HTR-8/SVneo (cell line): ENCODE data around the gene RBPJL.
A peak's percentile ranks its signal among the peaks of the same experiment; 100 is the strongest.

ENCODE experiments used
- DNase-seq: peaks from one replicate; pipeline ENCODE4 v3.0.0; 2011; ENCODE audit warnings: low spot score, mixed read lengths; ENCODE audit not compliant: insufficient read length
- FAIRE-seq: peaks from 2 replicates; lab custom pipeline; 2011; peaks lifted over from hg19 to GRCh38; lab: Jason Lieb, UNC

The RBPJL gene, protein sequence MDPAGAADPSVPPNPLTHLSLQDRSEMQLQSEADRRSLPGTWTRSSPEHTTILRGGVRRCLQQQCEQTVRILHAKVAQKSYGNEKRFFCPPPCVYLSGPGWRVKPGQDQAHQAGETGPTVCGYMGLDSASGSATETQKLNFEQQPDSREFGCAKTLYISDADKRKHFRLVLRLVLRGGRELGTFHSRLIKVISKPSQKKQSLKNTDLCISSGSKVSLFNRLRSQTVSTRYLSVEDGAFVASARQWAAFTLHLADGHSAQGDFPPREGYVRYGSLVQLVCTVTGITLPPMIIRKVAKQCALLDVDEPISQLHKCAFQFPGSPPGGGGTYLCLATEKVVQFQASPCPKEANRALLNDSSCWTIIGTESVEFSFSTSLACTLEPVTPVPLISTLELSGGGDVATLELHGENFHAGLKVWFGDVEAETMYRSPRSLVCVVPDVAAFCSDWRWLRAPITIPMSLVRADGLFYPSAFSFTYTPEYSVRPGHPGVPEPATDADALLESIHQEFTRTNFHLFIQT

DNA sequence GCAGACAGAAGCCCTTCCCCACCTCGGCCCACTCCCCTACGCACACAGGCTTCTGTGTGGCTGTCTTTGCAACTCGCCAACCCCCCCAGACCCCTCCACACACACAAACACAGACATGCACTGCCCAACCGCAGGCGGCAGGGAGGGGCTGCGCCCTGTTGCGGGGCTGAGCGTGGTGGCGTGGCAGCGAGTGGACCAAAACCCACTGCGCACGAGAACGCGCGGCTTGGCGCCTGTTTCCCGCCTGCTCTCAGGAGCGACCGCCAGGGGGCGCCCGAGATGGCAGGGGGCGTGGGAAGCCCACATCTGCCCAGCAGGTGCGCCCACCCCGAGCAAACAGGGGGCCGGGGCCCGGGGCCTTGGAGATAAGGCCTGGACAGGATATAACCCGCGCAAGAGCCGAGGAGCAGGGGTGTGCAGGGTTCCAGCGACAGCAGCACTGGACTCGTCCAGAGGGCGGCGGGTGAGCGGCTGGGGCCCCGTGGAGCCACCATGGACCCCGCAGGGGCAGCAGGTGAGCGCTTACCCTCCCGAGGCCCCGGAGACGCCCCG is at the start of gene RBPJL:
RBPJL (plus strand) TSS at position 410 of the 552 bp plus-strand sequence; CDS start at position 493, 83 bp downstream.
- FAIRE-seq, result peak; percentile 85
- no peak for DNase-seq

DNA sequence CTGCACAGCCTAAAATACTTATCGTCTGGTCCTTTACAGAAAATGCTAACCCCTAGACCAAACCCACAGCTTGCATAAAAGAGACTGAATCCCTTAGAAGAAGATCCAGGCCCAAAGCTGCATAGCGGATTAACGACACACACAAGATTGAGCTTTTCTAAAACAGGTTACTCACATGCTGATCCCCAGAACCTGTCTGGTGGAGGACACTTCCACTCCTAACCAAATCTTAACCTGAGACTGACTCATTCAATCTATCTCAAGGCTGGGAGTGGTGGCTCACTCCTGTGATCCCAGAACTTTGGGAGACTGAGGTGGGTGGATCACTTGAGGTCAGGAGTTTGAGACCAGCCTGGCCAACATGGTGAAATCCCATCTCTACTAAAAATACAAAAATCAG is 49.5 kb upstream of the RBPJL start:
- FAIRE-seq, result no peak
- no peak for DNase-seq

DNA sequence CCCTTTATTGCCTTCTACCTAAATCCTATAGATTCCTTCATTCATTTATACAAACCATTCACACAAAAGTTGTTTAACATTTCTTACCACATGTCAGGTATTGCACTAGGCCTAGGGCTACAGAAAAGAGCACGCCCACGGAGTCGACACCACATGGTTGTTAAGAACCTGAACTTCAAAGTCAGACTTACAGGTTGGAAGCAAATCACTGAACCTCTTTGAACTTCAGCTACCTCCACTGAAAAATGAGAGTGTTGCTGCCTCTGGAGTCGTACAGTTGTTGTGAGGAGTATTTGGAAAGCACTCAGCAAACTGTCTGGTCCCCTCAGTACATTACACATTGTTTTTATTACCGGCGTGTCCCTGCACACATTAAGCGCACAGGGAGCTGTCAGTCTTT is 48.9 kb upstream of the RBPJL start:
- DNase-seq (no peak), FAIRE-seq (peak; percentile 42)

DNA sequence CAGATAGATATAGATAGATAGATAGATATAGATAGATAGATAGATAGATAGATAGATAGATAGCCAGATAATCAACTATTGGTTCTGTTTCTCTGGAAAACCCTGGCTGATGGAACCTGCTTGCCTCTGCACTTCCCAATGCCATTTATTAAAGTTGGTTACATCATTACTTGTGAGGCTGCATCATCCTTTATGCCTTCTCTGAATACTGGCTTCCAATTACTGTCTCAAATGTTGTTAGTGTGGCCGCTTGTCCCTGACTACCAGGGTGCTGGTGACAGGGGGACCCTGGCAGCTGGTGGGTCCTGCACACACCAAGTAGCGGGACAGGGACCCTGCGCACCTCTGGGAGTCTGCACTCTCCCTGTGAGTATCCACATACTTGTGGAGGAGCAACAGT is 48.4 kb upstream of the RBPJL start:
- no peak for DNase-seq
- peak; percentile 54 for FAIRE-seq

DNA sequence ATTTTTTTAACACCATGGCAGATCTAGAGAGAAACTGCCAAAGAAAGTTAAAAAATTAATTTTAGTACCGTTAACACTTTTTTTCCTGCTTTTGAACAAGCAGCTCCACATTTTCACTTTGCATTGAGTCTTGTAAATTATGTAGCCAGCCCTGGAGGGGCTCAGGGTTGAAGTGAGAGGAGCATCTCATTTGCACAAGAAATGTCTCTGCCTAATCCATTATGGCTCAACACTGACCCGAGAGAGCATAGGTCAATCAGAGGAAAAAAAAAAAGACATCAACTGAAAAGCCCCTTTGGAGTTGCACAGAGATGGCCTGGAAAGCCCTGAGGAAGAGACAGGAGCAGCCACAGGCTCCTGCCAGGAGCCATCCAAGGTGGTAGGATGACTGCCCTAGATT is 48.0 kb upstream of the RBPJL start:
- DNase-seq (no peak), FAIRE-seq (no peak)

DNA sequence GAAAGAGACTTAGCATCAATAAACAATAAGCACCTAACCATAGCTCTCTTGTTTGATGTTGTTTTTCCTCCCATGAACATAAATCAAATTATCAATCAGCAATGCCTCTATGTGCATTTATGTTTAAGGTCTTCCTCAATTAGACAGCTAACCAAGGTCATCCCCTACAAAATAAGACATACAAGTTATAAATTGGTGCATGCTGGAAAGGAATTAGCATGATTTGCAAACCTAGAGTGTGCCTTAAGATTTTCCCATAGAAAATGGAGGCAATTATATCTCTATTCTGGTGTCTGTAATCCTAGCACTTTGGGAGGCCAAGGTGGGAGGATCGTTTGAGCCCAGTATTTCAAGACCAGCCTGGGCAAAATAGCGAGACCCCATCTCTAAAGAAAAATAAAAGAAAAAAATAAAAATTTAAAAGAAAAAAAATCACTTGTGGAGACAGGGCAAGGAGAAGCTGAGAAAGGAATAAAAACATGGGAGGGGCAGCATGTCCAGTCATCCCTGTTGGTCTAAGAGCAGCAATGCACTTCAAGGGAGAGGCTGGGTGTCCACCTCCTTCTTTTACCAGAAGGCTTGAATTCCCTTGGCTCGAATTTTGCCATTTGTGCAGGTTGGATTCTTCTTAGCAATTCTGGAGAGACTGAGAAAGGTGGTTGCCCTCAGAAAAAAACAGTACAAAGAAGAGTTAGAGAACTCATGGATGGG is 42.9 kb upstream of the RBPJL start:
- no peak for DNase-seq
- FAIRE-seq, result no peak

DNA sequence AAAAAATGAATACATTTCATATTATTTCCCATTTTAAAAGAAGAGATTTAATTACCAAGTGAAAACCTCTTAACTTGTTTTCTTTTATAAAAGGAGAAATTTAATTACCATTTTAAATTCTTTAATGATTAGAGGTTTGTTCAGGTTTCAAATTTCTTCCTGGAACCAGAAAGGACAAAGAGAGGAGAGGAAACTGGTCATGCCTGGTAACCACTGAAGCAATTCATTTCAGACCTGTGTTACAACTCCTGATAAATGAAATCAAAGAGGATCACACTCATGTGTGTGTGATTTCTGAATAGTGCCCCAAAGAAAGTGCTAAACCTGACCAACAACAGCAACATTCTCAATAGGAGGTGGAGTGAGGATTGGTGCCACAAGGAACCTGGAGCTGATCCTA is 39.7 kb upstream of the RBPJL start:
- FAIRE-seq (no peak), DNase-seq (no peak)

DNA sequence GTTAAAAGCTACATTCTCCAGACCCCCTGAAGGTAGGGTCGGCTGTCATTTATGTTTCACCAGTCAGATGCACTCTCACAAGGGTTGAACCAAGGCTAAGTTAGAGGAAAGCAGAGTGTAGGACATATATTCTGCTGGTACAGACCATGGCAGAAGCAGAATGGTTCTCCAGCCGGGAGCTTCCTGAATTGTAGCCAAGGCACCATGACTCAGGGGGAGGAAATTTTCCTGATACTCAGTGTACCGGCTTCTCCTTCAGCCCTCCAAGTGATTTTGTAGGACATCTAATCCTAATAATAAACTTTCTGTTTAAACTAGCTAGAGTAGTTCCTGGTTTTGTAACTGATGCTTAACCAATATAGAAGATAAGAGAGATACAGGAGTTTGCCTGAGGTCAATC is 38.1 kb upstream of the RBPJL start:
- FAIRE-seq, result peak; percentile 74
- no peak for DNase-seq

DNA sequence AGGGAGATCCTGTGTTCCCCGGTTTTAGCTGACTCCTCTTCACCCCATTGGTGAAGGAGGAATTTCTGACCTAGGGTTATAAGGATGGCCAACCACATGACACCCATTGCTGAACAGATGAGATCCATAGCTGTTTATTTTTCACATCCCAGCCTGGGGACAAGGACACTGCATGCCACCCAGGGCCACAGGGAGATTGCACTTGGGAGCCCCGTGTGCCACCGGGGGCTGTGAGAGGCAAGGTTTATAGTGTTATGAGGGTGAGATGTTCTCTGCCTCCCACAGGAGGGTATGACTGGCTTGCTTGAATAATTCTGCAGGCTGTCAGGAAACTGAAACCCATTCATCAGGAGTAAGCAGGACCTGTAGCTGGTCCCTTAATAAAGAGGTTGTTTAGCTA is 37.6 kb upstream of the RBPJL start:
- no peak for FAIRE-seq

DNA sequence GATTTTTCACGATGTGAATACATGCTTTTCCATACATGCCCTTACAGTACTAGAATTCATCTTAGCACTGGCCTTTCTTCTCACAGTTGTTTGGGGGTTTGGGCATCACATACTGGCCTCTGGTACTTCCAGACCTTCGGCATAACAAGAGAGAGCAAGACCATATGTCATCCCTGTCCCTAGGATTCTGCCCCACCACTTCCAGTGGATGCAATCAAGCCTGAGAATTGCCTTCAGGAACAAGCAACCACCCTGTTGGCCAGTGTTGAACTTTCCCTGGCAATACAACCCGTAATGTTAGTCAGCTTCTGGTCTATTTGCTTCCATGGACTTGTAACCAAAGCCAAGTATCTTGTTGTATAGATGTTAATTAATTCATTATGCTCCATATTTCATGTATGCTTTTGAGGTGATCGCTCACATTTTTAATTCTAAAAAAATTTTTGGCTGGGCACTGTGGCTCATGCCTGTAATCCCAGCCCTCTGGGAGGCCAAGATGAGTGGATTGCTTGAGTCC is 36.8 kb upstream of the RBPJL start:
- DNase-seq (no peak), FAIRE-seq (peak; percentile 81)

More for the DNA sequence above, 37.6 kb upstream of the RBPJL start:
- DNase-seq, result no peak

DNA sequence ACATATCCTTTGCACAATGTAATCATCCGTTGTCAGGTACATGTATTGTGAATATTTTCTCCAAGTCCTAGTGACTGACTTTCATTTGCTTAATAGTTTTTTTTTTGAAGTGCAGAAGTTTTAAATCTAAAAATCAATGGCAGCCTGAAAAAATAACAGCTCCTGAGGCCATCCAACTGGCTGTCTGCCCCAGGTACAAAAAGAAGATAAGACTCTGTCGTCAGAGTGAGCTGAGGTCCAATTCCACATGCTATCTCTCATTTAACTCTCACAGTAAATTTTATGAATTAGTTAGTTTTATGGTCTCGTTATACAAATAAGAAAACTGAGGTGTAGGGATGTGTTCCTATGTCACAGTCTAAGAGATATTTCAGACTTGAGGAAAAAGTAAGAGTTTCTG is 31.3 kb upstream of the RBPJL start:
- DNase-seq (no peak), FAIRE-seq (peak; percentile 52)

DNA sequence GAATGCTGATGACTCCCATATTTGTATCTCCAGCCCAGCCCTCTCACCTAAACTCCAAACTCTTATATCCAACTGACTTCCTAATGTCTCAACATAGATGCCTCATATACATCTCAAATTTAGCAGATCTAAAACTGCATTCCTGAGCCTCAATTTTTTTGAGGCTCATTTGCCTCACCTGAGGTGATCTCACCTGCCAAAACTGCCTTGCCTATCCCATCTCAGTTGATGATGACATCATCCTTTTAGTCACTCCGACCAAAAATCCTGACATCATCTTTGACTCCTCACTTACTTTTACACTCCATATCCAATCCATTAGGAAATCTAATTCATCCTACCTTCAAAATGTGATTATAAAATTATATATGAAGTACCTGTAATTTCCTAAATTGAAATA is 26.6 kb upstream of the RBPJL start:
- no peak for DNase-seq
- no peak for FAIRE-seq

DNA sequence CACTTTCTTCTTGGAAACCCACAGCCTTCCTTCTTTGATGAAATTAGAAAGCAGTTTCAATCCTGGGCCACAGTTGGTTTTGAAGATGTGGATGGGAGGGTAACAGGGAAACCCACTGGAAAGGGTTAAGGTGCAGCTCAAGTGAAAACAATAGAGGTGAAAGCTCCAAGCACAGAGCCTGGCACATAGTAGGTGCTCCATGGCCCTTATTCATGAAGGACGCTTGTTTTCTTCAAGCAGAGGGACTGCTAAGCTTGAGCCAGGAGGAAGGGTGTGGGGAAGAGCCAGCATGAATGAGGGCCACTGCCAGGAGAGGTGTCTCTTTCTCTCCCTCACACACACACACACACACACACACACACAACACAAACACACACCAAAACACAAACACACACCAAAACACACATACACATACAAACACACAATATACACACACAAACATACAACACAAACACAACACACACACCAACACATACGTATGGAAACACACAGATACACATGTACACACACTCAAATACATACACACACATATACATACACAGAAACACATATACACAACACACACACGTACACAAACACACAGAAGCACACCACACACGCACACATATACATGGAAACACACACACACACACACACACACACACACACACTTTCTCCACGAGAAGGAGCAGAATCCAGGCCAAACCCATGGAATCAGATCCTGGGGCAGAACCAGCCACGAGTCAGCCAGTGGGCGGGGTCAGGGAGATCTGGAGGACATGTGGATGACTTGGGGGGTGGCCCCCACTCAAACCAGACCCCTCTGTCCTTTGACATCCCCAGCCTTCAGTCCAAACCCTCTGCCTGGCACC is 23.7 kb upstream of the RBPJL start:
- DNase-seq (no peak), FAIRE-seq (peak; percentile 100)

DNA sequence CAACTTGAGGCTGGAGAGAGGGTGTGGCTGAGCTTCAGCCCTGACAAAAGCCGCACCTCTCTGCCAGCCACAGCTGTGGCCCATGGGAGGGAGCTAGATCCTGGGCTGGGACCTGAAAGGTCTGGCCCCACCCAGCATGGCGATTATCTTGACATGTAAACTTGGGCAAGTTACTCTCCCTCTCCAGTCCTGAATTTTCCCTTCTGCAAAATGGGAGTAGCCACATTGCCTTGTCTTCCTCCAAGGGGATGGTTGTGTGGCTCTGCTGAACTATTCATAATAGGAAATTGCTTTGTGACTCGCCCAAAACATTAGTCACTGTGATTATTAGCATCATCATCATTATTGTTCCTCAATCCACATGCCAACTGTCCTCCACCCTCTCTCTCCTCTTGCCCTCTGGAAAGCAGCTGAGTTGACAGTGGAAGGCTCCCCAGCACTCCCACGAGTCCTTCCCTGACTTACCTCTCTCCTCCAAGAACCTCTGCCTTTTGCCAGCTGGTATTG is 23.0 kb upstream of the RBPJL start:
- DNase-seq (no peak), FAIRE-seq (peak; percentile 44)

DNA sequence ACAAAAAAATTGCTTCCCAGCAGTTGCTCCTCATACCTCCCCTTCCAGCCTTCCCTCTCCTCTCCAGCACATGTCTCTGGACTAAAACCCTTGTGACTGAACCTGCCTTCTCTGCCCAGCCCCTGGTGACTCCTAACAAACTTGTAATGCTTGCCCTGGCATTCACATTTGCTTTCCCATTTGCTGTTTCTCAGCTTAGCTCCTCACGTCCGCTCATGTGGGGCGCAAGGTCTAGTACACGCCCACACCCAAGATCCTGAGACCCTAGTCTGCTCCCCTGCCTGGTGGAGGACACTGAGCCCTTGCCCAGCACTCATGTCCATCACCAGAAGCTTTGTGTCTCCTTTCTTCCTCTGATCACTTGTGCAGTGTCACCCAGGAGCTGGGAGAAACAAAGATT is 18.3 kb upstream of the RBPJL start:
- no peak for DNase-seq
- FAIRE-seq, result no peak

DNA sequence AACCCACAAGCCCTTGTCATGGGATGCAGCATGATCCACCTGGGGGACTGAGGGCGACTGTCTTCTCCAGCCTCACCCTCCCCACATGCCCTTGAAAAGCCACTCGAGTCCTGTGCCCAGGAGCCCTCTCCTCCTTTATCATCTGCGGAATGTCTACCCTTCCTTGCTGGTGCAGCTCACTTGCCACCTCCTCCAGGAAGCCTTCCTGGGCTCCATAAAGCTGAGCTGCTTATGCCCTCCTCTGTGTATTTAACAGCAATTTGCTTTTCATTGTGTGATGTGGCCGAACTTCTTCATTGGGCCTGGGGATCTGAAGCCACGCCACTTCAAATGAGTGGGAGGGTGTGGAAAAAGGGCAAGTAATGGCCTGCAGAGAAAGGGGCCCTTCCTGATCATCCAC is 17.8 kb upstream of the RBPJL start:
- FAIRE-seq (peak; percentile 55), DNase-seq (no peak)

DNA sequence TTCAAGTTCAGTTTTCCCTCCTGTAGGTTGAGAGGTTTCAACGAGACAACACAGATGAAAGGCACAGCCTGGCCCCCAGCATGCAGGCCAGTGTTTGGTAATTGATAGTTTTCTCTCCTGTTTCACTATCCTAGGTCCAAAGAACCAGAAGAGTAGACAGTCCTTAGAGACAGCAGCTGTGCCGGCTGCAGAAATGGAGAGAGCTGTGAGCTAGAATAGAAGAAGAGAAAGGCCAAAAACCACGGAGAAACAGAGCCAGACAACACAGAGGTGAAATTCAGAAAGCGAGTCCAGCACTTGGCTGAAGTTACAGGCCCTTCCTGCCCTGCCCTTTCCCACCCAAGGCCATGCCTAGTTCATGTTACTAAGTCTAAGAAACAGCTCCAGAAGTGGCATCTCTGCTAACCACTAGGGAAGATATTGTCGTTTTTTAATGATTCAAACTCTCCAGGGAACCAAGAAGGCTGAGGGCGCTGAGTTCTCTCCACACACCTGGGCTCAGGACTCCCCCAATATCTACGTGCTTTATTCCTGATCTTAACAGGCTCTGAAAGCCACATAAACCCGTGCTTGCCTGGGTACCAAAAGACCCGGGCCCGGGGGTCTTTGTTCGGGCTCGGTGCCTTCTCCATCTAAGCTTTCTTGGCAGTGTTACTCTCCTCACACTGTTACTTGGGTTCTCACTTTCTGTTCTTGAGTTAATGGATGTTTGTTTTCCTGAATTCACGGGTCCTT is 16.5 kb upstream of the RBPJL start:
- DNase-seq, result no peak
- FAIRE-seq, result peak; percentile 52

DNA sequence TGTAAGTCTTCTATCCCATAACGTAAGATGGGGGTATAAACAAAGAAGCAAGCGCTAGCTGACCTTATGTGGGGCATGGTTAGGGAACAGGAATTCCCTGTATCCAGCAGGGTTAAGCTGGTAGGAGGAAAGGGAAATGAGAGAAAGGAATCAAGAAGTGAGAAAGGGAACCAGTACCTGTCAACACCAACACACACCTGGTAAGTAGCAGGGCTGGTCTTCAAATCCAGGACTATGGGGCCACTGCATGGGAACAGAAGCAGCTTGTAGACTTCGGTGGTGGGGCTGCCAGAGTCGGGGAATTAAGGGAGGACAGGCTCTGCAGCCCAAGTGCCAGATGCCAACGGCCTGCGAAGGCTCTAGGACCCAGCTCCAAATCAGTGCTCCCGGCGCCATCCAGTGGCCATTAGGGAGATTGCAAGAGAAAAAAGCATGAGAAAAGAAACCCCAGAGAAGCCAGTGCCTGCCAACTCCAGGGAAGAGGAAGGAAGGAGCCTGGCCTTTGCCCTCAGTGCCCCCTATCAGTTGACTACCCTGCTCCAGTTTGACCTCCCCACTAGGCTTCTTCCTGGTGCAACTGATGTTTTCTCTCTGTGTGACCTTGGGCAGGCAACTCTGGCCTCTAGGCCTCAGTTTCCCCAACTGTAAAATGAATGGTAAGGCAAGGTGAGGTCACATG is 15.8 kb upstream of the RBPJL start:
- DNase-seq, result peak; percentile 96

DNA sequence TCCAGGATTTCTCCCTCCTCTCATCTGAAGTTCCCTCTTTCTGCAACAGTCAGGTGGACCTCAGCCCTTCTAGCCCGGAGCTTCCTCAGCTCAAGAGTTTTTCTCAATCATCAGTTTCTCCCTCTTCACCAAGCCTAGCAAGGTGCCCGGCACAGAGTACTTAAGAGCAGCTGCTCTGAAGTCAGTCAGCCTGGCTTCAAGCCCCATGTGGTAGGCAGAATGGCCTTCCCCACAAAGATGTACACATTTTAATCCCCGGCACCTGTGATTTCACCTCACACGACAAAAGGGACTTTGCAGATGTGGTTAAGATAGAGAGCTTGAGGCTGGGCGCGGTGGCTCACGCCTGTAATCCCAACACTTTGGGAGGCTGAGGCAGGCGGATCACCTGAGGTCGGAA is 15.1 kb upstream of the RBPJL start:
- no peak for DNase-seq
- peak; percentile 20 for FAIRE-seq

More for the DNA sequence above, 15.8 kb upstream of the RBPJL start:
- FAIRE-seq, result peak; percentile 95
